ENCODE results near the gene ADAMTSL3.

DNA sequence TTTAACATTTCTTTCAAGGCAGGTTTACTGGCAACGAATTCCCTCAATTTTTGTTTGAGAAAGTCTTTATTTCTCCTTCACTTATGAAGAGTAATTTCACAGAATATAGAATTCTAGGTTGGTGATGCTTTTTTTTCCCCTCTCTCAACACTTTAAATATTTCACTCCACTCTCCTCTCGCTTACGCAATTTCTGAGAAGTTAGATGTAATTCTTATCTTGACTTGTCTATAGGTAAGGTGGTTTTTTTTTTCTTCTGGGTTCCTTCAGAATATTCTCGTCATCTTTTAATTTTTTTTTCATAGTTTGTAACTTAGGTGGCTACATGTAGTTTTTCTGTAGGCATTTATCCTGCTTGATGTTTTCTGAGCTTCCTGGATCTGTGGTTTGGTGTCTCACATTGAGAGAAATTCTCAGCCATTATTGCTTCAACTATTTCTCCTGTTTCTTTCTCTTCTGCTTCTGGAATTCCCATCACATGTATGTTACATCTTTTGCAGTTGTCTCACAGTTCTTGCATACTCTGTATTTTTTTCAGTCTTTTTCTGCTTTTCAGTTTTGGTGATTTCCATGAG lies 392.2 kb downstream of the ADAMTSL3 start:
- TF ChIP-seq, protein P1, sequence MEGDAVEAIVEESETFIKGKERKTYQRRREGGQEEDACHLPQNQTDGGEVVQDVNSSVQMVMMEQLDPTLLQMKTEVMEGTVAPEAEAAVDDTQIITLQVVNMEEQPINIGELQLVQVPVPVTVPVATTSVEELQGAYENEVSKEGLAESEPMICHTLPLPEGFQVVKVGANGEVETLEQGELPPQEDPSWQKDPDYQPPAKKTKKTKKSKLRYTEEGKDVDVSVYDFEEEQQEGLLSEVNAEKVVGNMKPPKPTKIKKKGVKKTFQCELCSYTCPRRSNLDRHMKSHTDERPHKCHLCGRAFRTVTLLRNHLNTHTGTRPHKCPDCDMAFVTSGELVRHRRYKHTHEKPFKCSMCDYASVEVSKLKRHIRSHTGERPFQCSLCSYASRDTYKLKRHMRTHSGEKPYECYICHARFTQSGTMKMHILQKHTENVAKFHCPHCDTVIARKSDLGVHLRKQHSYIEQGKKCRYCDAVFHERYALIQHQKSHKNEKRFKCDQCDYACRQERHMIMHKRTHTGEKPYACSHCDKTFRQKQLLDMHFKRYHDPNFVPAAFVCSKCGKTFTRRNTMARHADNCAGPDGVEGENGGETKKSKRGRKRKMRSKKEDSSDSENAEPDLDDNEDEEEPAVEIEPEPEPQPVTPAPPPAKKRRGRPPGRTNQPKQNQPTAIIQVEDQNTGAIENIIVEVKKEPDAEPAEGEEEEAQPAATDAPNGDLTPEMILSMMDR (IDR thresholded peaks at IDR 0.05) = no peak
- TF ChIP-seq POLR2A (IDR thresholded peaks at IDR 0.05) = no peak

All from heart left ventricle (tissue), 13 donors.